RPMI8226 (cell line): ENCODE results near the gene KLHL22.
"Not testable (repeated sequence)": the region's sequence is repeated elsewhere in the genome, so short reads cannot be mapped to it uniquely, and the experiment has no call there.

Experiments used
- DNase-seq: peaks from one replicate; pipeline ENCODE4 v3.0.0-alpha.2; 2015

The KLHL22 gene

GRCh38 chr22:20494978-20495860 lies at the start of gene KLHL22:
TSS of gene KLHL22 (minus strand) at chr22:20495795. CDS start at chr22:20489211, 6,584 bp downstream.
- DNase-seq = peak; percentile 7

- DNase-seq = not testable (repeated sequence)
These were observed 49.7 kb upstream of the KLHL22 start for GRCh38 chr22:20545318-20545634.

GRCh38 chr22:20542736-20543135 lies 47.1 kb upstream of the KLHL22 start:
- DNase-seq = no peak

- DNase-seq = no peak
These were observed 46.5 kb upstream of the KLHL22 start for GRCh38 chr22:20542055-20542454.

- DNase-seq = not testable (repeated sequence)
These were observed 43.3 kb upstream of the KLHL22 start for GRCh38 chr22:20538875-20539274.

GRCh38 chr22:20537983-20538382 lies 42.4 kb upstream of the KLHL22 start:
- no peak for DNase-seq

- DNase-seq = no peak
These were observed 41.7 kb upstream of the KLHL22 start for GRCh38 chr22:20537325-20537756.

- DNase-seq = no peak
These were observed 41.2 kb upstream of the KLHL22 start for GRCh38 chr22:20536590-20537324.

- DNase-seq = no peak
These were observed 38.3 kb upstream of the KLHL22 start for GRCh38 chr22:20533879-20534265.

GRCh38 chr22:20533095-20533878 lies 37.7 kb upstream of the KLHL22 start:
- DNase-seq = no peak

GRCh38 chr22:20532256-20532993 lies 36.8 kb upstream of the KLHL22 start:
- DNase-seq = no peak

GRCh38 chr22:20531404-20532201 lies 36.0 kb upstream of the KLHL22 start:
- no peak for DNase-seq

- no peak for DNase-seq
These were observed 35.5 kb upstream of the KLHL22 start for GRCh38 chr22:20531154-20531403.

- no peak for DNase-seq
These were observed 35.0 kb upstream of the KLHL22 start for GRCh38 chr22:20530368-20531153.

GRCh38 chr22:20528405-20528978 lies 32.9 kb upstream of the KLHL22 start:
- DNase-seq = no peak

- DNase-seq = no peak
These were observed 31.2 kb upstream of the KLHL22 start for GRCh38 chr22:20526628-20527355.

GRCh38 chr22:20526305-20526627 lies 30.7 kb upstream of the KLHL22 start:
- DNase-seq = no peak

- DNase-seq = no peak
These were observed 29.5 kb upstream of the KLHL22 start for GRCh38 chr22:20525048-20525447.

- DNase-seq = peak; percentile 74
These were observed 28.4 kb upstream of the KLHL22 start for GRCh38 chr22:20524004-20524481.
